Loucy (cell line): ENCODE results near the gene TPO.

Experiments used
- H2AFZ ChIP-seq: fragments of 200-600 bp; sonication (generic); 2 replicates; pipeline ENCODE4 v1.6.0; 2016; ENCODE audit warnings: antibody characterized with exemption, mild to moderate bottlenecking, low read length, moderate library complexity
- H3F3A ChIP-seq: fragments of 200-600 bp; 2 replicates; pipeline ENCODE4 v1.6.0; 2016; ENCODE audit warnings: antibody characterized with exemption, low read depth, mild to moderate bottlenecking
- H3K27me3 ChIP-seq: fragments of 200-600 bp; sonication (generic); 2 replicates; pipeline ENCODE4 v1.6.1; 2014; ENCODE audit warnings: low read length, mild to moderate bottlenecking; ENCODE audit not compliant: insufficient read depth, poor library complexity, severe bottlenecking
- H3K36me3 ChIP-seq: fragments of 200-600 bp; sonication (generic); 2 replicates; pipeline ENCODE4 v1.6.1; 2016; ENCODE audit warnings: low read length; ENCODE audit not compliant: insufficient read depth
- H3K4me1 ChIP-seq: fragments of 200-600 bp; sonication (generic); 2 replicates; pipeline ENCODE4 v1.5.1; 2014; ENCODE audit warnings: low read length, mild to moderate bottlenecking; ENCODE audit not compliant: insufficient read depth, poor library complexity, severe bottlenecking
- H3K4me2 ChIP-seq: fragments of 200-600 bp; sonication (generic); 2 replicates; pipeline ENCODE4 v1.6.0; 2014; ENCODE audit warnings: antibody characterized with exemption, low read length, low read depth, mild to moderate bottlenecking; ENCODE audit not compliant: poor library complexity, severe bottlenecking
- H3K4me3 ChIP-seq: fragments of 200-600 bp; sonication (generic); 2 replicates; pipeline ENCODE4 v1.5.1; 2014; ENCODE audit warnings: low read length, mild to moderate bottlenecking, mixed read lengths; ENCODE audit not compliant: poor library complexity, severe bottlenecking
- H3K79me2 ChIP-seq: fragments of 200-600 bp; sonication (generic); 2 replicates; pipeline ENCODE4 v1.6.1; 2014; ENCODE audit warnings: low read length; ENCODE audit not compliant: insufficient read depth
- H3K9ac ChIP-seq: fragments of 200-600 bp; sonication (generic); 2 replicates; pipeline ENCODE4 v1.6.0; 2014; ENCODE audit warnings: mild to moderate bottlenecking, low read depth, low read length, moderate library complexity; ENCODE audit not compliant: poor library complexity, severe bottlenecking
- H3K9me2 ChIP-seq: fragments of 200-600 bp; sonication (generic); replicated peaks from 2 replicates; pipeline ENCODE4 v1.6.1; 2016; ENCODE audit warnings: low read depth, low read length, mixed read lengths
- H3K9me3 ChIP-seq: fragments of 200-600 bp; sonication (generic); 2 replicates; pipeline ENCODE4 v1.6.1; 2014; ENCODE audit warnings: mild to moderate bottlenecking, antibody characterized with exemption, low read length, low read depth; ENCODE audit not compliant: insufficient read depth
- H4K20me1 ChIP-seq: fragments of 200-600 bp; sonication (generic); 2 replicates; pipeline ENCODE4 v1.6.0; 2014; ENCODE audit warnings: antibody characterized with exemption, low read length, mild to moderate bottlenecking; ENCODE audit not compliant: insufficient read depth, poor library complexity, severe bottlenecking
- EZH2phosphoT487 ChIP-seq: fragments of 200-600 bp; IDR thresholded peaks from 2 replicates; pipeline ENCODE4 v1.6.1; 2018; ENCODE audit warnings: antibody characterized with exemption, mild to moderate bottlenecking, moderate library complexity, borderline replicate concordance
- TF ChIP-seq, protein P1 (sequence below): fragments of 200-600 bp; sonication (generic); conservative IDR thresholded peaks from 2 replicates; pipeline ENCODE4 v1.5.1; 2014; ENCODE audit warnings: mild to moderate bottlenecking, antibody characterized with exemption, low read length

TPO gene

DNA sequence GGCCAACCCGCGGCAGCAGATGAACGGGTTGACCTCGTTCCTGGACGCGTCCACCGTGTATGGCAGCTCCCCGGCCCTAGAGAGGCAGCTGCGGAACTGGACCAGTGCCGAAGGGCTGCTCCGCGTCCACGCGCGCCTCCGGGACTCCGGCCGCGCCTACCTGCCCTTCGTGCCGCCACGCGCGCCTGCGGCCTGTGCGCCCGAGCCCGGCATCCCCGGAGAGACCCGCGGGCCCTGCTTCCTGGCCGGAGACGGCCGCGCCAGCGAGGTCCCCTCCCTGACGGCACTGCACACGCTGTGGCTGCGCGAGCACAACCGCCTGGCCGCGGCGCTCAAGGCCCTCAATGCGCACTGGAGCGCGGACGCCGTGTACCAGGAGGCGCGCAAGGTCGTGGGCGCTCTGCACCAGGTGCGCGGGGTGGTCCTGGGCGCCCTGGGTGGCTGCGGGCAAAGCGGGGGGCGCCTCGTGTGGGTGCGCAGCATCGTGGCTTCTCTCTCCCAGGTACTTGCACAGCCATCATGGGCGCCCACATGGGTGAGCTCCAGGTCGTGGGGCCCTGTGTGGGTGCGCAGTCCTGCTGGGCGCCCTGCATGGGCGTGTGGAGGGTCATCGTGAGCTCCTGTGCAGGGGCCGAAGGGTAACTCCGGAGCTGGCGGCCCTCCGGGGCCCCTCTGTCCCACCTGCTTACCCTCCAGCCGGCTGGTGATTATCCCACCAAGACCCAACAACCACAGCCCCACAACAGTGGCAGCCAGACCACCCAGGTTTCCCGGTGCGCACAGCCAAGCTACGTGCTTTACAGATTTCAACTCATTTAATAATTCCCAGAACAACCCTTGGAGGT lies 64.2 kb downstream of the TPO start:
- Histone ChIP-seq H3K4me2 (no peak overlapping the region), H3K4me3 (no peak overlapping the region), H3K36me3 (no peaks in the 10 kb centered on the region), H3K9me2 (no peaks in the 10 kb centered on the region), H3K4me1 (no peaks in the 10 kb centered on the region), H3K9ac (no peak overlapping the region), H3K79me2 (no peaks in the 10 kb centered on the region), H4K20me1 (no peaks in the 10 kb centered on the region), H3K9me3 (no peaks in the 10 kb centered on the region), H3F3A (no peaks in the 10 kb centered on the region), H3K27me3 (no peaks in the 10 kb centered on the region), H2AFZ (no peak overlapping the region)
- TF ChIP-seq, protein P1, sequence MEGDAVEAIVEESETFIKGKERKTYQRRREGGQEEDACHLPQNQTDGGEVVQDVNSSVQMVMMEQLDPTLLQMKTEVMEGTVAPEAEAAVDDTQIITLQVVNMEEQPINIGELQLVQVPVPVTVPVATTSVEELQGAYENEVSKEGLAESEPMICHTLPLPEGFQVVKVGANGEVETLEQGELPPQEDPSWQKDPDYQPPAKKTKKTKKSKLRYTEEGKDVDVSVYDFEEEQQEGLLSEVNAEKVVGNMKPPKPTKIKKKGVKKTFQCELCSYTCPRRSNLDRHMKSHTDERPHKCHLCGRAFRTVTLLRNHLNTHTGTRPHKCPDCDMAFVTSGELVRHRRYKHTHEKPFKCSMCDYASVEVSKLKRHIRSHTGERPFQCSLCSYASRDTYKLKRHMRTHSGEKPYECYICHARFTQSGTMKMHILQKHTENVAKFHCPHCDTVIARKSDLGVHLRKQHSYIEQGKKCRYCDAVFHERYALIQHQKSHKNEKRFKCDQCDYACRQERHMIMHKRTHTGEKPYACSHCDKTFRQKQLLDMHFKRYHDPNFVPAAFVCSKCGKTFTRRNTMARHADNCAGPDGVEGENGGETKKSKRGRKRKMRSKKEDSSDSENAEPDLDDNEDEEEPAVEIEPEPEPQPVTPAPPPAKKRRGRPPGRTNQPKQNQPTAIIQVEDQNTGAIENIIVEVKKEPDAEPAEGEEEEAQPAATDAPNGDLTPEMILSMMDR: no peak
- no peak for TF ChIP-seq EZH2phosphoT487

- Histone ChIP-seq H3K9me3 (no peaks in the 10 kb centered on the region), H3K36me3 (no peaks in the 10 kb centered on the region), H2AFZ (no peak overlapping the region), H3F3A (no peaks in the 10 kb centered on the region), H3K27me3 (no peaks in the 10 kb centered on the region), H3K9me2 (no peaks in the 10 kb centered on the region), H3K4me3 (no peak overlapping the region), H3K79me2 (no peaks in the 10 kb centered on the region), H4K20me1 (no peaks in the 10 kb centered on the region), H3K9ac (no peak overlapping the region), H3K4me2 (no peak overlapping the region), H3K4me1 (no peaks in the 10 kb centered on the region)
- TF ChIP-seq EZH2phosphoT487: no peak
- TF ChIP-seq, protein P1: no peak
These were observed 65.3 kb downstream of the TPO start for GRCh38 chr2:1478311-1479305.

- TF ChIP-seq, protein P1: no peak
- H3K36me3 ChIP-seq: no peaks in the 10 kb centered on the region
These were observed 66.1 kb downstream of the TPO start for GRCh38 chr2:1479346-1479745.

More at GRCh38 chr2:1479346-1479745, 66.1 kb downstream of the TPO start:
- no peak overlapping the region for H2AFZ ChIP-seq
- no peaks in the 10 kb centered on the region for H3K9me2 ChIP-seq
- H4K20me1 ChIP-seq: no peaks in the 10 kb centered on the region
- H3K27me3 ChIP-seq: no peaks in the 10 kb centered on the region
- no peak overlapping the region for H3K4me3 ChIP-seq
- H3K9me3 ChIP-seq: no peaks in the 10 kb centered on the region
- no peaks in the 10 kb centered on the region for H3K79me2 ChIP-seq
- H3K4me2 ChIP-seq: no peak overlapping the region
- no peaks in the 10 kb centered on the region for H3F3A ChIP-seq
- H3K9ac ChIP-seq: no peak overlapping the region
- H3K4me1 ChIP-seq: no peaks in the 10 kb centered on the region
